ENCODE measurements around the gene SOD2.
"Not testable (repeated sequence)": the region's sequence is repeated elsewhere in the genome, so short reads cannot be mapped to it uniquely, and the experiment has no call there.

SOD2 gene

DNA sequence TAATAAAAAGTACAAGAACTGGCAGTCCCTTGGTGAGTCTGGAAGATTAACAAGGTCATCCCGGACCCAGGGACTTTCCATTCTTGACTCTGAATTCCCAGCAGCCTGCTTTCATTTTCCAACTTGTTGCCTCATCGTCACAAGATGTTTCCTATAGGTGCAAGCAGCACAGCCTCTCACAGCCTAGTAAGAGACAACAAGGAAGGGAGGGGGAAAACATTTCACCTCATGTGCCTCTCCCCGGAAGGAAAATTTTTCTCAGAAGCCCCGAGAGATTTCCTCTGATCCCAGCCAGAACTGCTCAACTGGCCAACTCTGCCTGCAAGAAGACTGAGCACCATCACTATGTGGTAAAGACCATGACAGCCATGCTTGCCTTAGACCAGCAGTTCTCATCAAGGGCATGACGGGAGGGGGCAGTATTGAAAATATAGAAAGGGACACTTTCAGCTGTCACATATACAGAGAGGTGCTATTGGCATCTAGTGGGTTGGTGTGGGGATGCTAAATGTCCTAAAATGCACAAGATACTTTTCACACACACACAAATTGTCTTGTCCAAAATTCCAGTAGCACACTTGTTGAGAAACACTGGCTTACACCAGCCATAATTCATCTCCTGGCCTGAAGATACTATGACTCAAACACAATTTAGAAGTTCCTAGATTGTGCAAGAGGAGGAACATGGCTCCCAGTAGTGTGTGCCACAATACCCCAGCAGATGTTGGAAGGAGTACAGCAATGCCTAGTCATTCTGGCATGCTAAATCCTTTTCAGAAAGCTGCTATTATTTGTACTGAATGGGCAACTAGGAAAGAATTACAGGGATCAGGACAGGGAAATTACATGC, 23.4 kb upstream of the SOD2 start:
- H3K4me3 ChIP-seq (ENCODE audit: low read depth, low read length) = no peak overlapping the region
- in situ Hi-C loops (cut with HindIII; ENCODE audit: low sequenced_read_pairs) = no loop called here
- peak; percentile 90 for DNase-seq (ENCODE audit: low read depth)
- TF ChIP-seq, protein P1, sequence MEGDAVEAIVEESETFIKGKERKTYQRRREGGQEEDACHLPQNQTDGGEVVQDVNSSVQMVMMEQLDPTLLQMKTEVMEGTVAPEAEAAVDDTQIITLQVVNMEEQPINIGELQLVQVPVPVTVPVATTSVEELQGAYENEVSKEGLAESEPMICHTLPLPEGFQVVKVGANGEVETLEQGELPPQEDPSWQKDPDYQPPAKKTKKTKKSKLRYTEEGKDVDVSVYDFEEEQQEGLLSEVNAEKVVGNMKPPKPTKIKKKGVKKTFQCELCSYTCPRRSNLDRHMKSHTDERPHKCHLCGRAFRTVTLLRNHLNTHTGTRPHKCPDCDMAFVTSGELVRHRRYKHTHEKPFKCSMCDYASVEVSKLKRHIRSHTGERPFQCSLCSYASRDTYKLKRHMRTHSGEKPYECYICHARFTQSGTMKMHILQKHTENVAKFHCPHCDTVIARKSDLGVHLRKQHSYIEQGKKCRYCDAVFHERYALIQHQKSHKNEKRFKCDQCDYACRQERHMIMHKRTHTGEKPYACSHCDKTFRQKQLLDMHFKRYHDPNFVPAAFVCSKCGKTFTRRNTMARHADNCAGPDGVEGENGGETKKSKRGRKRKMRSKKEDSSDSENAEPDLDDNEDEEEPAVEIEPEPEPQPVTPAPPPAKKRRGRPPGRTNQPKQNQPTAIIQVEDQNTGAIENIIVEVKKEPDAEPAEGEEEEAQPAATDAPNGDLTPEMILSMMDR (IDR thresholded peaks at IDR 0.05; ENCODE audit: low read depth, low read length, missing control alignments) = no peak

DNA sequence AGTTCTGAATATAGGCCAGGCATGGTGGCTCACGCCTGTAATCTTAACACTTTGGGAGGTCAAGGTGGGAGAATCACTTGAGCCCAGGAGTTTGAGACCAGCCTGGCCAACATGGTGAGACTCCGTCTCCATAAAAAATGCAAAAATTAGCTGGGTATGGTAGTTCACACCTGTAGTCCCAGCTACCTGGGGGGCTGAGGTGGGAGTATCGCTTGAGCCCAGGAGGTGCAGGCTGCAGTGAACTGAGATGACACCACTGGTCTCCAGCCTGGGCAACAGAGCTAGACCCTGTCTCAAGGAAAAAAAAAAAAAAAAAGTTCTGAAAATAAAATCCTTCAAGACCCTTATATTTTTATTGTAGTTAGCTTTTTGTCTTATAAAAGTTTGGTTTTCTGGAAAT, 22.6 kb upstream of the SOD2 start:
- DNase-seq (ENCODE audit: low read depth) = no peak
- no peak overlapping the region for H3K4me3 ChIP-seq (ENCODE audit: low read depth, low read length)
- in situ Hi-C loops (cut with HindIII; ENCODE audit: low sequenced_read_pairs) = no loop called here
- TF ChIP-seq, protein P1 (IDR thresholded peaks at IDR 0.05; ENCODE audit: low read depth, low read length, missing control alignments) = no peak

DNA sequence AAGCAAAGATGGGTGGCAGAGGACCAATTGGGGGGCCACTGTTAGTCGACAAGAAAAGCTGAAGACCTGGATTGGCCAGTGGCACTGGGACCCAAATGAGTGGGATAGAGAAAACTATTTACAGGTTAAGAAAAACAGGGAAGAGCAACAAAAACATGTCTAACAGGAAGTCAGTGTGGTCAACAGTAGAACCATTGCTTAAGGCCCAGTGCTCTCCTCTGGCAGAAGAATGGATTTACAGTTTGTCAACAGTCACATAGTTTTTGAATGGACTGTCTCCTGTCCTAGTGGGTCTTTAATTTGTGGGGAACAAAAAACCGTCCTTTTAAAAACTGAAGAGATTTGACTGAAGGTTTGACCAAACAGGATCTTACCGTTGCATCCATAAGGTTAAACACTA, 22.1 kb upstream of the SOD2 start:
- H3K4me3 ChIP-seq (ENCODE audit: low read depth, low read length) = no peak overlapping the region
- DNase-seq (ENCODE audit: low read depth) = no peak
- TF ChIP-seq, protein P1 (IDR thresholded peaks at IDR 0.05; ENCODE audit: low read depth, low read length, missing control alignments) = no peak
- in situ Hi-C loops (cut with HindIII; ENCODE audit: low sequenced_read_pairs) = no loop called here

DNA sequence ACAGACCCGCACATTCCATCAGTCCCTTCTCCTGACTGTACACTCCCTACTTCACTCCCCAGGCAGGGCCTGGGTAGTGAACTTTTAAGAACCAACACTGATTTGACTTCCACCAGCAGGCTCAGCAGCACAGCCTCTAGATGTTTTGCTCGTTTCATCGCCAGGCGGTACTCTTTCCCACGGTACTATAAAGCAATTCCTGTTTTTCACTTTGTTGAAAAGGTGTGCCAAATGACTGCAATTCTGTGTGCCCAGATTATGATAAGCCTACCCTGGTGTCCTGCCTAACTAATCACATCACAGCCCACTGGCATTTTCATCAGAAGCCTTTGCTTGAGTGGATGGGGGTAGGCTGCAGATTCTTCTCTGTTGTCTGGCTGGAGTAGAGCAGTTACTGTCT, 21.4 kb upstream of the SOD2 start:
- no peak overlapping the region for H3K4me3 ChIP-seq (ENCODE audit: low read depth, low read length)
- no peak for DNase-seq (ENCODE audit: low read depth)
- in situ Hi-C loops (cut with HindIII; ENCODE audit: low sequenced_read_pairs) = no loop called here
- TF ChIP-seq, protein P1 (IDR thresholded peaks at IDR 0.05; ENCODE audit: low read depth, low read length, missing control alignments) = no peak

DNA sequence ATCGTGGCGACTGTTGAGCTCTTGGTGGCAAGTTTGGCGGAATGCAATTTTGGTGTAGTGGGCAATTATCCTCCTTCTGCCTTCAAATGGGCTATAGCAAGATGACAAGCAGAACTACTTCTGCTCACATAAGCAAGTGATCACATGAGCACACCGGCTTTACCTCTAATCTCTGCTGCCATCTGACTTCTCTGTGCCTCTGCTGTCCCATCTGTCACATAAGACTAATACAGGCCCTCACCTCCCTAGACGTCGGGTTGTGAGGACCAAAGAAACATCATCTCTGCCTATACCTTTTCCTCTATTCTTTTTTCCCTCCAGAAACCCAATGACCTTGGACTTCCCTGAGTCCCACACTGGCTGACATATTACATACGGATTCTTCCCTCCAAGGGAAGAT, 20.9 kb upstream of the SOD2 start:
- H3K4me3 ChIP-seq (ENCODE audit: low read depth, low read length) = no peak overlapping the region
- no peak for DNase-seq (ENCODE audit: low read depth)
- in situ Hi-C loops (cut with HindIII; ENCODE audit: low sequenced_read_pairs) = no loop called here
- TF ChIP-seq, protein P1 (IDR thresholded peaks at IDR 0.05; ENCODE audit: low read depth, low read length, missing control alignments) = no peak

DNA sequence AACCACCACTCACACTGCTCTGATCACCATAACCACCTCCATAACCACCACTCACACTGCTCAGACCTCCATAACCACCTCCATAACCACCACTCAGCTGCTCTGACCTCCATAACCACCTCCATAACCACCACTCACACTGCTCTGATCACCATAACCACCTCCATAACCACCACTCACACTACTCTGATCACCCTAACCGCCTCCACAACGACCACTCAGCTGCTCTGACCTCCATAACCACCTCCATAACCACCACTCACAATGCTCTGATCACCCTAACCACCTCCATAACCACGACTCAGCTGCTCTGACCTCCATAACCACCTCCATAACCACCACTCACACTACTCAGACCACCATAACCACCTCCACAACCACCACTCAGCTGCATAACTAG, 19.3 kb upstream of the SOD2 start:
- in situ Hi-C loops (cut with HindIII; ENCODE audit: low sequenced_read_pairs); DNase-seq (ENCODE audit: low read depth); H3K4me3 ChIP-seq (ENCODE audit: low read depth, low read length): not testable (repeated sequence)

DNA sequence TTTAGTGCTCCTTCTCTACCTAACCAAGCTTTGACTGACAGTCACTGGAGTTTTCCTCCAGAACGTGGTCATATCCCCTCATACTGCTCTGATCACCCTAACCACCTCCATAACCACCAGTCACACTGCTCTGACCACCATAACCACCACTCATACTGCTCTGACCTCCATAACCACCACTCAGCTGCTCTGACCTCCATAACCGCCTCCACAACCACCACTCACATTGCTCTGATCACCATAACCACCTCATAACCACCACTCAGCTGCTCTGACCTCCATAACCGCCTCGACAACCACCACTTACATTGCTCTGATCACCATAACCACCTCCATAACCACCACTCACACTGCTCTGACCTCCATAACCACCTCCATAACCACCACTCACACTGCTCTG, 17.6 kb upstream of the SOD2 start:
- DNase-seq (ENCODE audit: low read depth); H3K4me3 ChIP-seq (ENCODE audit: low read depth, low read length); in situ Hi-C loops (cut with HindIII; ENCODE audit: low sequenced_read_pairs): not testable (repeated sequence)
